ENCODE data around the gene IL23R. TPM values are rescaled to one million over a fixed set of nuclear protein-coding genes. Genes with fewer than 3 reads are reported as not detected.
A peak's percentile ranks its signal among the peaks of the same experiment; 100 is the strongest.

The IL23R gene, protein sequence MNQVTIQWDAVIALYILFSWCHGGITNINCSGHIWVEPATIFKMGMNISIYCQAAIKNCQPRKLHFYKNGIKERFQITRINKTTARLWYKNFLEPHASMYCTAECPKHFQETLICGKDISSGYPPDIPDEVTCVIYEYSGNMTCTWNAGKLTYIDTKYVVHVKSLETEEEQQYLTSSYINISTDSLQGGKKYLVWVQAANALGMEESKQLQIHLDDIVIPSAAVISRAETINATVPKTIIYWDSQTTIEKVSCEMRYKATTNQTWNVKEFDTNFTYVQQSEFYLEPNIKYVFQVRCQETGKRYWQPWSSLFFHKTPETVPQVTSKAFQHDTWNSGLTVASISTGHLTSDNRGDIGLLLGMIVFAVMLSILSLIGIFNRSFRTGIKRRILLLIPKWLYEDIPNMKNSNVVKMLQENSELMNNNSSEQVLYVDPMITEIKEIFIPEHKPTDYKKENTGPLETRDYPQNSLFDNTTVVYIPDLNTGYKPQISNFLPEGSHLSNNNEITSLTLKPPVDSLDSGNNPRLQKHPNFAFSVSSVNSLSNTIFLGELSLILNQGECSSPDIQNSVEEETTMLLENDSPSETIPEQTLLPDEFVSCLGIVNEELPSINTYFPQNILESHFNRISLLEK
- 1 to 10 TPM in 1 of 4 donors, under 1 TPM in 1, not detected in 2; 0.06 to 1.3 TPM for polyA plus RNA-seq
- long read RNA-seq, donor 1: 0 reads
- long read RNA-seq, donor 2: 0 reads
- long read RNA-seq, donor 3: 0 reads
- long read RNA-seq, donor 4: 0 reads
- long read RNA-seq, donor 5: 0 reads
- long read RNA-seq, donor 6: 0 reads
- long read RNA-seq, donor 7: 0 reads
- long read RNA-seq, donor 8: 0 reads
- long read RNA-seq, donor 9: 0 reads
- long read RNA-seq, donor 10: 0 reads

DNA sequence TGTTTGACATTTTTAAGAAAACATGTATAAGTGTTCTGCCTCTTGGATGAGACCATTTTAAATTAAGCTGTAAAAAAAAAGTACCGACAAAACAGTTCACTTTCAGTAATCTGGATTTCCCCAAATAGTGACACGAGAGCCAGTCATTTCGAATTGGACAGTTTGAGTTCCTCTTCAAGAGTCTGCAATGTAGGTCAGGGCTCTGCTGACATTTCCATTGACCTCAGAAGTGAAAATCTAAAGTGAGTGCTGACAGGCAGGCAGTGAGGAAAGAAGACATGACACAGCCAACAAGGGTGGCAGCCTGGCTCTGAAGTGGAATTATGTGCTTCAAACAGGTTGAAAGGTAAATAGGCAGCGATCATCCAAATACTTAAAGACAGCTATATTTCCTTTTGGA lies at the start of gene IL23R:
Gene IL23R, plus strand, starts transcription at position 259 of the 400 bp plus-strand sequence. CDS start 1,667 bp downstream, outside the sequence.
- FAIRE-seq (no peak), DNase-seq (no peak)
- Histone ChIP-seq H3K4me1 (ENCODE audit: control insufficient read depth in 3 of 3, insufficient read depth in 2 of 3, low read depth in 1 of 3, low read length in 2 of 3) (peaks cover 0 to 2% (median 0%) of the 10 kb centered on the region in 3 donors), H3K36me3 (ENCODE audit: control insufficient read depth in 3 of 3, insufficient read depth in 2 of 3, low read depth in 1 of 3, low read length in 3 of 3) (no peaks in the 10 kb centered on the region), H3K9me3 (ENCODE audit: control insufficient read depth in 2 of 2, insufficient read depth in 1 of 2, low read depth in 1 of 2, low read length in 1 of 2) (no peaks in the 10 kb centered on the region), H3K27ac (ENCODE audit: low read depth in 1 of 3, low read length in 2 of 3) (no peak within 1 kb of the TSS), H3K4me3 (ENCODE audit: low read depth in 1 of 3, low read length in 3 of 3) (no peak within 1 kb of the TSS), H3K27me3 (ENCODE audit: control insufficient read depth in 3 of 3, insufficient read depth in 3 of 3, low read length in 3 of 3) (no peaks in the 10 kb centered on the region)
- 61 to 84% (median 70%) methylated on average over 4 of the region's 4 CpGs for WGBS, 3 donors

- Histone ChIP-seq H3K4me1 (ENCODE audit: control insufficient read depth in 3 of 3, insufficient read depth in 2 of 3, low read depth in 1 of 3, low read length in 2 of 3) (no peaks in the 10 kb centered on the region), H3K36me3 (ENCODE audit: control insufficient read depth in 3 of 3, insufficient read depth in 2 of 3, low read depth in 1 of 3, low read length in 3 of 3) (no peaks in the 10 kb centered on the region), H3K27me3 (ENCODE audit: control insufficient read depth in 3 of 3, insufficient read depth in 3 of 3, low read length in 3 of 3) (peaks cover 0 to 2% (median 0%) of the 10 kb centered on the region in 3 donors), H3K9me3 (ENCODE audit: control insufficient read depth in 2 of 2, insufficient read depth in 1 of 2, low read depth in 1 of 2, low read length in 1 of 2) (peaks cover 0 to 16% of the 10 kb centered on the region in 2 donors), H3K27ac (ENCODE audit: low read depth in 1 of 3, low read length in 2 of 3) (no peak overlapping the region), H3K4me3 (ENCODE audit: low read depth in 1 of 3, low read length in 3 of 3) (no peak overlapping the region)
- DNase-seq: no peak
- FAIRE-seq: no peak
Observed at GRCh38 chr1:67118191-67118590, 48.1 kb upstream of the IL23R start.

GRCh38 chr1:67118646-67119045 lies 47.6 kb upstream of the IL23R start:
- Histone ChIP-seq H3K4me3 (ENCODE audit: low read depth in 1 of 3, low read length in 3 of 3) (no peak overlapping the region), H3K9me3 (ENCODE audit: control insufficient read depth in 2 of 2, insufficient read depth in 1 of 2, low read depth in 1 of 2, low read length in 1 of 2) (peaks cover 0 to 12% of the 10 kb centered on the region in 2 donors), H3K27me3 (ENCODE audit: control insufficient read depth in 3 of 3, insufficient read depth in 3 of 3, low read length in 3 of 3) (peaks cover 0 to 2% (median 0%) of the 10 kb centered on the region in 3 donors), H3K4me1 (ENCODE audit: control insufficient read depth in 3 of 3, insufficient read depth in 2 of 3, low read depth in 1 of 3, low read length in 2 of 3) (no peaks in the 10 kb centered on the region), H3K36me3 (ENCODE audit: control insufficient read depth in 3 of 3, insufficient read depth in 2 of 3, low read depth in 1 of 3, low read length in 3 of 3) (no peaks in the 10 kb centered on the region), H3K27ac (ENCODE audit: low read depth in 1 of 3, low read length in 2 of 3) (no peak overlapping the region)
- WGBS, 3 donors: 39 to 49% (median 44%) methylated on average over 3 of the region's 3 CpGs
- FAIRE-seq: no peak
- no peak for DNase-seq

DNA sequence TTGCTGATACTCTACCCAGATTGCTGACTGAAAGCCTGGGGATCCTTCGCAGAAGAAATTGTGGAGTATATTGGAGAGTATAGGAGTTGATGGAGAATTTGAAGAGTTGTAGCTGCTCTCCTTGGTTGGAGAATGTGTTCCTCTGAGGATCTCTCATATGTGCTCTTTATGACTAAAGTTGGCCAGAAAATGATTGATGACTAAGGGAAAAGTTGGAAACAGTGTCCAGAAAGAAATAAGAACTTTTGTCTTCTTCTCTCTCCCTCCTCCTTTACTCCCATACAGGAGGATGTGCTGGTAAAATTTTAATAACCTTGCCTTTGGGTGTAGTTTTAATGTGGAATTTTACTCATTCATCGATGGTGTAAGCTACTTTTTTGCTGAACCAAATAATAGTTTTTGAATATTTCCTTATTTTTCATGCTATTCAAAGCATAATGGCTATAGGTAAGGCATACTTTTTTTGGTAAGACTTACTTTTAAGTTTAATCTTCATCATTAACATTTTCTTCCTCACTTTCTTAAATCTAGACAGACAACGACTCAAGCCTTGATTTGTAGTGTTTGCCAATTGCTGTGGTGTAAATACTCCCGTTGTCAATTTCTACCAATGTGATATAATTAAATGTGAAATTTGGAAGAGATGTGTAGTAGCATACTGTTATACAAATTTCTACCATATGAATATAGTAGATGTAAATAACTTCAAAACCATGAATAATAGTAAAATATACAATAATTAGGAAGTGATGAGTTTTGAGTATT lies 45.2 kb upstream of the IL23R start:
- H3K27me3 ChIP-seq (ENCODE audit: control insufficient read depth in 3 of 3, insufficient read depth in 3 of 3, low read length in 3 of 3): peaks cover 0 to 2% (median 0%) of the 10 kb centered on the region in 3 donors
- no peak overlapping the region for H3K4me3 ChIP-seq (ENCODE audit: low read depth in 1 of 3, low read length in 3 of 3)
- 92 to 93% (median 93%) methylated on average over 4 of the region's 4 CpGs for WGBS, 3 donors
- DNase-seq (no peak), FAIRE-seq (no peak)
- peaks cover 0 to 5% of the 10 kb centered on the region in 2 donors for H3K9me3 ChIP-seq (ENCODE audit: control insufficient read depth in 2 of 2, insufficient read depth in 1 of 2, low read depth in 1 of 2, low read length in 1 of 2)
- no peak overlapping the region for H3K27ac ChIP-seq (ENCODE audit: low read depth in 1 of 3, low read length in 2 of 3)
- H3K36me3 ChIP-seq (ENCODE audit: control insufficient read depth in 3 of 3, insufficient read depth in 2 of 3, low read depth in 1 of 3, low read length in 3 of 3): no peaks in the 10 kb centered on the region
- no peaks in the 10 kb centered on the region for H3K4me1 ChIP-seq (ENCODE audit: control insufficient read depth in 3 of 3, insufficient read depth in 2 of 3, low read depth in 1 of 3, low read length in 2 of 3)

GRCh38 chr1:67124455-67124854 lies 41.8 kb upstream of the IL23R start:
- 90 to 94% (median 92%) methylated on average over 4 of the region's 4 CpGs for WGBS, 3 donors
- H3K4me3 ChIP-seq (ENCODE audit: low read depth in 1 of 3, low read length in 3 of 3): no peak overlapping the region
- no peak for FAIRE-seq
- no peaks in the 10 kb centered on the region for H3K36me3 ChIP-seq (ENCODE audit: control insufficient read depth in 3 of 3, insufficient read depth in 2 of 3, low read depth in 1 of 3, low read length in 3 of 3)
- peaks cover 0 to 5% of the 10 kb centered on the region in 2 donors for H3K9me3 ChIP-seq (ENCODE audit: control insufficient read depth in 2 of 2, insufficient read depth in 1 of 2, low read depth in 1 of 2, low read length in 1 of 2)
- peaks cover 0 to 3% (median 2%) of the 10 kb centered on the region in 3 donors for H3K27me3 ChIP-seq (ENCODE audit: control insufficient read depth in 3 of 3, insufficient read depth in 3 of 3, low read length in 3 of 3)
- no peak overlapping the region for H3K27ac ChIP-seq (ENCODE audit: low read depth in 1 of 3, low read length in 2 of 3)
- no peaks in the 10 kb centered on the region for H3K4me1 ChIP-seq (ENCODE audit: control insufficient read depth in 3 of 3, insufficient read depth in 2 of 3, low read depth in 1 of 3, low read length in 2 of 3)
- DNase-seq: no peak

GRCh38 chr1:67126111-67126746 lies 40.0 kb upstream of the IL23R start:
- WGBS, 3 donors: 60 to 71% (median 64%) methylated on average over 5 of the region's 5 CpGs
- FAIRE-seq (no peak), DNase-seq (no peak)
- no peaks in the 10 kb centered on the region for H3K4me1 ChIP-seq (ENCODE audit: control insufficient read depth in 3 of 3, insufficient read depth in 2 of 3, low read depth in 1 of 3, low read length in 2 of 3)
- no peak overlapping the region for H3K27ac ChIP-seq (ENCODE audit: low read depth in 1 of 3, low read length in 2 of 3)
- no peaks in the 10 kb centered on the region for H3K36me3 ChIP-seq (ENCODE audit: control insufficient read depth in 3 of 3, insufficient read depth in 2 of 3, low read depth in 1 of 3, low read length in 3 of 3)
- H3K9me3 ChIP-seq (ENCODE audit: control insufficient read depth in 2 of 2, insufficient read depth in 1 of 2, low read depth in 1 of 2, low read length in 1 of 2): no peaks in the 10 kb centered on the region
- H3K27me3 ChIP-seq (ENCODE audit: control insufficient read depth in 3 of 3, insufficient read depth in 3 of 3, low read length in 3 of 3): peaks cover 0 to 3% (median 0%) of the 10 kb centered on the region in 3 donors
- H3K4me3 ChIP-seq (ENCODE audit: low read depth in 1 of 3, low read length in 3 of 3): no peak overlapping the region

DNA sequence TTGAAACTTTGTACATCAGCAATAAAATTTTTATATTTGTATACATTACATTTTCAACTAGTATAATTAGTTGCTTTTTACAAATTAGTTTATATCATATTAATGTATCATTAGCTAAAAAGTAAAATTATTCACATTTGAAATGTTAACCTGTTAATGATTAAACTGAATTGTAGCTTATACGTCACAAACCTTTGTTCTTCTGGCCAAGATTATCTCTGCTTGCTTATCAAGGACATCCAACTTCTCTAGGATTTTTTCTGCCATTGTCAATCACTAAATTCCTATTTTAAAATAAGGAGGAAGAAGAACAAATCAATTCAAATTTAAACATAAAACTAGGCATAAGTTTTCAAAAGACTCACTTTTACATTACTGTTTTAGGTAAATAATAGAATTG lies 39.3 kb upstream of the IL23R start:
- DNase-seq (no peak), FAIRE-seq (peak; percentile 65)
- Histone ChIP-seq H3K4me1 (ENCODE audit: control insufficient read depth in 3 of 3, insufficient read depth in 2 of 3, low read depth in 1 of 3, low read length in 2 of 3) (no peaks in the 10 kb centered on the region), H3K9me3 (ENCODE audit: control insufficient read depth in 2 of 2, insufficient read depth in 1 of 2, low read depth in 1 of 2, low read length in 1 of 2) (no peaks in the 10 kb centered on the region), H3K27ac (ENCODE audit: low read depth in 1 of 3, low read length in 2 of 3) (no peak overlapping the region), H3K36me3 (ENCODE audit: control insufficient read depth in 3 of 3, insufficient read depth in 2 of 3, low read depth in 1 of 3, low read length in 3 of 3) (no peaks in the 10 kb centered on the region), H3K27me3 (ENCODE audit: control insufficient read depth in 3 of 3, insufficient read depth in 3 of 3, low read length in 3 of 3) (peaks cover 0 to 3% (median 0%) of the 10 kb centered on the region in 3 donors), H3K4me3 (ENCODE audit: low read depth in 1 of 3, low read length in 3 of 3) (no peak overlapping the region)
- 18 to 65% (median 35%) methylated on average over 1 of the region's 1 CpG for WGBS, 3 donors

Measured in small intestine (tissue), 16 donors.